Astrocyte of the cerebellum (primary cell): ENCODE measurements around the gene SRD5A1.
"Not testable (repeated sequence)": the region's sequence is repeated elsewhere in the genome, so short reads cannot be mapped to it uniquely, and the experiment has no call there.

Experiments used
- DNase-seq: peaks from one replicate; pipeline ENCODE4 v3.0.0-alpha.2; 2011; ENCODE audit warnings: low read depth
- H3K4me3 ChIP-seq: 2 replicates; pipeline ENCODE4 v1.5.1; 2011; ENCODE audit warnings: mild to moderate bottlenecking, low read depth, low read length, moderate library complexity
- CTCF ChIP-seq: IDR thresholded peaks from 2 replicates; pipeline ENCODE4 v1.5.1; 2012; ENCODE audit warnings: low read length, low read depth, moderate library complexity, mild to moderate bottlenecking; ENCODE audit errors: missing control alignments
- in situ Hi-C: cut with HindIII; loops from 2 replicates; pipeline ENCODE4 v1.10.0; 2017; ENCODE audit warnings: low sequenced_read_pairs

Gene SRD5A1

GRCh38 chr5:6659941-6660684, 26.9 kb downstream of the SRD5A1 start:
- TF ChIP-seq CTCF: no peak
- DNase-seq: no peak
- in situ Hi-C loops: no loop called here
- H3K4me3 ChIP-seq: no peak overlapping the region

DNA sequence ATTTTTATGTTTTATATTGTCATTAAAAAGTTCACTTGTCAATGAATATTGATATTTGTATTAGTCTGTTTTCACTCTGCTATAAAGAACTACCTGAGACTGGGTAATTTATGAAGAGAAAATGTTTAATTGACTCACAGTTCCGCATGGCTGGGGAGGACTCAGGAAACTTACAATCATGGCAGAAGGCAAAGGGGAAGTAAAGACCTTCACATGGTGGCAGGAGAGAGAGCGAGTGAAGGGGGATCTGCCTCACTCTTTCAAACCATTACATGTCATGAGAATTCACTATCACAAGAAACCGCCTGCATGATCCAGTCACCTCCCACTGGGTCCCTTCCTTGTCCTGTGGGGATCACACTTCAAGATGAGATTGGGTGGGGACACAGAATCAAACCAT, 27.4 kb downstream of the SRD5A1 start:
- TF ChIP-seq CTCF: no peak
- no peak overlapping the region for H3K4me3 ChIP-seq
- in situ Hi-C loops: no loop called here
- DNase-seq: no peak

DNA sequence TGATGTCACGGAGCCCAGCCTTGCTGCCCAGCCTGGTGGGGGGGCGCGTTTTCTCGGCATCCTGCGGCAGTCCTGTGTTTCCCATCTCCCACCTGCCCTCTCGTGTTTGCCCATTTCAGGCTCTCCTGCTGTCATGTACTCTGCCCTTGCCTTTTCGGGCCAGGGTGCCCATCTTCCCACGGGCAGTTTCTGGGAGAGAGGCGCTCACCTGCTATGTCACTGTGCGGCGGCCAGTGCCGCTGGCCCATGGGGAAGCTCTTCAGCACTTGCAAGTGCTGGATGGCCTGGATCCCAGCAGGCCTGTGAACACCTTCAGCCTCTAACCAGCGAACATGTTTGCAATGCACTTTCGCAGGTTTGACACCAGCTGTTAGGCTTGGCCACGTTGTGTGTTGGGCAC, 33.5 kb downstream of the SRD5A1 start:
- no peak overlapping the region for H3K4me3 ChIP-seq
- no peak for TF ChIP-seq CTCF
- in situ Hi-C loops: no loop called here
- no peak for DNase-seq

DNA sequence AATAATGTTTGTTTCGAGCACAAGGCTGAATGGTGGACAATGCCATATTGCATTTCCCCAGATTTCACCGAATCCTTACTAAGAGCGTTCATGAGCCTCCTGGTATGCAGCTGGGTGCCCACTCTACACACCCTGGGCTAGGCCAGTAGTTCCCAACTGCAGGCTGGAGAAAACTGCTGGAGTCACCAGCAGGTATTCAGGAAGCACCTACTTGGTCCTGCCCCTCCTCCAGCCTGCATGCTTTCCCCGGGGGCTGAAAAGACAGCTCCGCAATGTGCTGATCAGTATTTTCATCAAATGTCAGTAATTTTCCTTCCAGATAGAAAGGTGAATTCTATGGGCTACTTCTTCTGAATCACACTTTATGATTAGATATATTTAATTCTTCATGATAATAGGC, 34.4 kb downstream of the SRD5A1 start:
- TF ChIP-seq CTCF: no peak
- in situ Hi-C loops: no loop called here
- DNase-seq: no peak
- no peak overlapping the region for H3K4me3 ChIP-seq

DNA sequence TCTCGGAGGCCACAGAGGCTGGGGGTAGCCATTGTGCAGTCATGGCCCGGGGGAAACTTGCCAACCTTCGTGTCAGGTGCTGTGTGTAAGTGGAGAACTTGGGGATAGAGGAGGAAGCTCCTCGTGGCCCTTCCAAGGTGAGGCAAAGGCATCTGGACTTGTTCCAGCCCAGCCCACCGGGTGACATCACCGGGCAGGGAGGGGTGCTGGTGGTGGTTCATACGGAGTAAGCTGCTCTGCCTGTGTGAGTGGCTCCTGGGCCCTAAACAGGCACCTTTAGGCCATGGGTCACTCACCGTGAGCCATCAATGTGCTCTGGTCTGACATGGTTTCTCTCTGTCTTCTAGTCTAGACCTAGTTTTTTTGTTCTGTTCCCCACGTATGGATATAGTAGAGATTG, 35.5 kb downstream of the SRD5A1 start:
- in situ Hi-C loops, H3K4me3 ChIP-seq, DNase-seq: not testable (repeated sequence)

GRCh38 chr5:6673031-6673430, 39.8 kb downstream of the SRD5A1 start:
- in situ Hi-C loops: no loop called here
- no peak overlapping the region for H3K4me3 ChIP-seq
- TF ChIP-seq CTCF: no peak
- no peak for DNase-seq

GRCh38 chr5:6673963-6674362, 40.7 kb downstream of the SRD5A1 start:
- in situ Hi-C loops: no loop called here
- TF ChIP-seq CTCF: no peak
- H3K4me3 ChIP-seq: no peak overlapping the region
- no peak for DNase-seq
